HG03442 (cell line): Measurements from ENCODE around the gene ARHGAP26.
A peak's percentile ranks its signal among the peaks of the same experiment; 100 is the strongest.
"Not testable (repeated sequence)": the region's sequence is repeated elsewhere in the genome, so short reads cannot be mapped to it uniquely, and the experiment has no call there.

Source experiments
- ATAC-seq: cut with Tn5 transposase; IDR thresholded peaks from one replicate; pipeline ENCODE4 v1.9.1; 2021; ENCODE audit warnings: mild to moderate bottlenecking, moderate library complexity; ENCODE audit not compliant: unreplicated experiment

The ARHGAP26 gene

GRCh38 chr5:143093452-143094086 is 323.4 kb downstream of the ARHGAP26 start:
- ATAC-seq, result no peak

DNA sequence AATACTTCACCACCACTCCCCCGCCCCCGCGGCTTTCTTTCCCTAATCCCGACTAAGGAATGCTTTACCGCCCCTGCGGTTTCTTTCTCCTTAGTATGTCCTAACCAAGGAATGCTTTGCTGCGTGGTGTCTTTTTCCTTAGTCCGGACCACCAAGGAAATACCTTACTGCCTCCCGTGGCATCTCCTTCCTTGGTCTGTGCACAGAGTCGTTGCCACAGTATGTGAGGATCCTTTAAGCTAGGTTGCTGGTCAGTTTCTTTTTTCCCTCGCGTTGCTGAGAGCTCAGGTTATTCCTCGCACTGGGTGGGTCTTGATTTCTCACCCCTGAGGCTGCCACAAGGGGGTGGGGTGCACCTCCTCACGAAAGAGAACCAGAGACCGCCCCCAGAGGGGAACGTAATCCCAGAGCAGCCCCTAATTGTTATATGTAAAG is 323.9 kb downstream of the ARHGAP26 start:
- no peak for ATAC-seq

- ATAC-seq, result not testable (repeated sequence)
These were observed 324.4 kb downstream of the ARHGAP26 start for GRCh38 chr5:143094608-143095007.

DNA sequence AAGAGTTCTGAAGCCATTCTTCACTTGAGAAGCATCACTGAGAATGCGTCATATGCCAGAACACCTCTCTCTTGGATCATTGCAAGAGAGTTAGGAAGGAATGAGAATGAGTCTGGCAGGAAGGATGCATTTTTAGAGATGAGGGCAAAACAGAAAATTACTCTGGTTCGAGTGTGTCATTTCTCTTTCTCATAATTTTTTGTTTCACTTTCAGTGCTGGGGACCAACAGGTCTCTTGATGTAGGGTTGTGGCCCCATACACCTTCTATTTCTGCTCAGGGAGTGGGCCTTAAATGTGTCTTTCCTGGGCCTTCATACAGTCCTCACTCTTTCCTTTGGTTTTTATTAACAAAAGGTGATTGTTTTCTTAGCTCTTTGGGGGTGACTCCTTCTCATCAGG is 330.9 kb downstream of the ARHGAP26 start:
- ATAC-seq, result peak; percentile 85

DNA sequence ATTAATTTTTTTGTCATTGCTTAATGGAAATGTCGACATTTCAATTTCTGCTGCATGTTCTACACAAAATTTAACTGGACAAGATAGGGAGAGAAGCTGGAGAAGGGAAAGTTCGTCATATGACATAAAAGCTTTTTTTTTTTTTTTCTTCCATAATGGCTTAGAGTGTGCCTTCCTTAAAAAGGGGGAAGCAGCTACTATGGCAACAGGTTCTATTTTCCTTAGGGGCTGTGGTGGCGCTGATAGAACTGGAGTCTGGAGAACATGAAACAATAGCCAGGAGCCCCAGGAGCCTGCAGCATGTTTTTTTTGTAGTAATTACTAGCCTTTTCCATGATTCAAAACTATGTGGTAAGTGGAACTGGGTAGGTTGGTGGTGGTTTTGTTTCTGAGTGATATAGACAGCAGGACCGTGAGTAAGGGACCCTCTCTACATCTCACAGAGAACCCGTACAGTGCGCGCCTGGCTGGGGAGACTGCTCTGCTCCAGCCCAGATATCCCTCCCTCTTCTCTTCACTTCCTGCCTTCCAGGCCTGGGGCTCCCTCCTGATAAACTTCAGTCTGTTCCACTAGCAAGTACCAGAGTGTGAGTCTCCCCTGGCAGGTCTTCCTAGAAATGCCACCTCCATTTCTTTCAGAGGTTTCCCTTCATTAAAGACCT is 331.7 kb downstream of the ARHGAP26 start:
- no peak for ATAC-seq

- no peak for ATAC-seq
These were observed 332.2 kb downstream of the ARHGAP26 start for GRCh38 chr5:143102411-143102810.

DNA sequence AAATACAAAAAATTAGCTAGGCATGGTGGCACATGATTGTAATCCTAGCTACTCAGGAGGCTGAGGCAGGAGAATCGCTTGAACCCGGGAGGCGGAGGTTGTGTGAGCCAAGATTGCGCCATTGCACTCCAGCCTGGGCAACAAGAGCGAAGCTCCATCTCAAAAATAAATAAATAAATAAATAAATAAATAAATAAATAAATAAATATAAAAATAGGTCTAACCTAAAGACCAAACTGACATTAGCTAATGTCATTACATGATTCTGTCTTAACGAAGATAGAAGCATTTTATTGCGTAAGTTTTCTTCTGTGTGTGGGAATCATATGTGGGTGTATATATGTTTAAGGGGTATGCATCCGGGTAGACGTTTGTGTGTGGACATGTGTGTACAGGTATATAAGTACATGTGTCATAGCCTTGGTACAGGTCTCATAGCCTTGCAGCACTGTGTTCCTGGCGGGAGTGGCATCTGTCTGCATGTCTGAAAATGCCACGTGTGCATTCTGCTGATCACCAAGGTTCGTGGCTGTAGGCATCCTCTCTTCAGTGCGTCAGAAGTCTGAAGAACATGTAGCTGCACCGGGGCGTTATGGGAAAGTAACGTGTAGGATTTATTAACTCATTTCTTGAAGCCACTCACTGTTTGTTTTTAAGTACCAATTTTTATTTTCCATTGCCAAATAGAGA is 335.2 kb downstream of the ARHGAP26 start:
- no peak for ATAC-seq

- no peak for ATAC-seq
These were observed 336.0 kb downstream of the ARHGAP26 start for GRCh38 chr5:143106174-143106573.

- ATAC-seq, result no peak
These were observed 338.4 kb downstream of the ARHGAP26 start for GRCh38 chr5:143108498-143109128.

DNA sequence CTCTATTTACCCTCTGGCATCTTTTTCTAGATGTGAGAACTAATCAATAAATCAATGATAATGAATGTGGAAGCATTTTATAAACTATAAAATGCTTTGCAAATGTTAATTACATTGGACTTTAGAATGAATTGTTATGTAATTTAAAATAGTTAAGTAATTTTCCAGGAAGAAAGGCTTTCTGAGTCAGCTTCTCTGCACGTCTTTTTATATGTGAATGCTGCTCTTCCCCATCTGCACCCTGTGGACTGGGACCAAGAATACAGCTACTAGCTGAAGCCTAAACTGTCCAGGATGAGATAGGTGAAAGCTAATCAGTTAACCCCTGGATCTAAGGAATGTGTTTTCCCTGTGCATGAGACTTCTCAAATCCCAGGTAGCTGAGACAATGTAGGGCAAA is 340.4 kb downstream of the ARHGAP26 start:
- no peak for ATAC-seq

GRCh38 chr5:143111799-143112198 is 341.6 kb downstream of the ARHGAP26 start:
- ATAC-seq, result no peak

- no peak for ATAC-seq
These were observed 343.3 kb downstream of the ARHGAP26 start for GRCh38 chr5:143113461-143113860.

DNA sequence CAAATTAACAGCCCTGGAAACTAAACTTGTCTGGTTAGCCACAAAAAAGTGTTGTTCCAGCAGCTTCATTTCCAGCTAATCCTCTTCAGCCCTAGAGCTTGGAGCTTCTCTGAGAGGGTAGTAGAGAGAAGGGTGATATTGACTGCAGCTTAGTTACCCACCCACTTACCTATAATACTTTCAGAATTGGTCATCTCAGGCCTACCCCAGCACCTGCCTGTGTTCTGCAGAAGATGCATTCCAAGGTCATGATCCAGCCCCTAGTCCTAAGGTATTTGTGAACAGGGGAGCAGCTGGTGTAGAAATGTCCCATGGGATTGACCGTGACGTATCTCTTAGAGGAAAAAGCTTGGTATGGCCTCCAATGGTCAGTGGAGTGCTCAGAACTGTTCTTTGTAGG is 344.3 kb downstream of the ARHGAP26 start:
- ATAC-seq, result peak; percentile 37

- ATAC-seq, result no peak
These were observed 345.2 kb downstream of the ARHGAP26 start for GRCh38 chr5:143115381-143115780.

- ATAC-seq, result no peak
These were observed 346.6 kb downstream of the ARHGAP26 start for GRCh38 chr5:143116814-143117213.

GRCh38 chr5:143117821-143118220 is 347.6 kb downstream of the ARHGAP26 start:
- ATAC-seq, result no peak

DNA sequence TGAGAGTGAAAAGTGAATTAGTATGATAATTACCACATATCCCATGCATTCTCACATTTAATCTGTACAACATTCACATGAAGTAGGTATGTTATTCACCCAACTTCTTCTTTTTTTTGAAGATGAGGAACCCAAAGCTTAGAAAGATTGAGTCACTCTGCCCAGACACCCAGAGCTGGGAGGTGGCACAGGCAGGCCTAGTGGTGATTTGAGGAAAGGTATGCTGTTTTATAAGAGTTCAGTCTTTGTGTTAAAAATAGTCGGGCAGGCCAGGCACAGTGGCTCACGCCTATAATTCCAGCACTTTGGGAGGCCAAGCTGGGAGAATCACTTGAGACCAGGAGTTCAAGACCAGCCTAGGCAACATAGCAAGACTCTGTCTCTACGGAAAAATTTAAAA is 348.0 kb downstream of the ARHGAP26 start:
- ATAC-seq, result no peak

DNA sequence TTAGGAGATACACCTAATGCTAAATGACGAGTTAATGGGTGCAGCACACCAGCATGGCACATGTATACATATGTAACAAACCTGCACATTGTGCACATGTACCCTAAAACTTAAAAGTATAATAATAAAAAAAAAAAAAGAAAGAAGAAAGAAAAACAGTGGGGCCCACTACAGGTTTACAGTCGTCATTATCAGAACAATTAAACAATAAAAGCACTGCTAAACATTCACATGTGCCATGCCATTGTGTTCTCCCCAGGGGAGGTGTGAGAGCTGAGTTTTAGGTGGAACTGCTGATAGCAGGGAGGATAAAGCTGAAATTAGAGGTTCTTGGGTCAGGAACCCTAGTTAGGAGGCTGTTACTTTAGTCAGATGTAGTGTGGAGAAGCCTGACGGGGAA is 348.6 kb downstream of the ARHGAP26 start:
- not testable (repeated sequence) for ATAC-seq

DNA sequence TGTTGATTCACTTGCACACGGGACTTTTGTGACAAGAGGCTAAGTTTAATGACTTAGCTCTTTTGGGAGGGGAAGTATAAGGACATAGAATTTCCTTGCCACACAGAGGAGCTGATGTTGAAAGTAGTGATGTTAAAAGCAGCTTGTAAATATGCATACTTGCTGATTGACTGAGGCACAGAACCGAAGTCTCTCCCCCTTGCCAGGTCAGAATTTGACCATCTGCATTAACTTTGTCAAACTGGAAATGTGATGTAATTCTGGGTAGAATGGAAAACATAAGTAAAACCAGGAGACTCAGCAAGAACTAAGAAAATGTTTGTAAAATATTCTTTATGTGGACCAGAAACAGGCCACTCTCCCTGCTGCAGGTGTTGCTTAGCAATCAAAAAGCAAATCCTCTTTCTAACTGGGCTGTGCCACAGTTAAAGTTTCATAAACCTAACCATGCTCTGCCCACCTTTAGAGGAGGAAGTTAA is 349.2 kb downstream of the ARHGAP26 start:
- ATAC-seq, result peak; percentile 46

GRCh38 chr5:143119881-143120341 is 349.7 kb downstream of the ARHGAP26 start:
- no peak for ATAC-seq

DNA sequence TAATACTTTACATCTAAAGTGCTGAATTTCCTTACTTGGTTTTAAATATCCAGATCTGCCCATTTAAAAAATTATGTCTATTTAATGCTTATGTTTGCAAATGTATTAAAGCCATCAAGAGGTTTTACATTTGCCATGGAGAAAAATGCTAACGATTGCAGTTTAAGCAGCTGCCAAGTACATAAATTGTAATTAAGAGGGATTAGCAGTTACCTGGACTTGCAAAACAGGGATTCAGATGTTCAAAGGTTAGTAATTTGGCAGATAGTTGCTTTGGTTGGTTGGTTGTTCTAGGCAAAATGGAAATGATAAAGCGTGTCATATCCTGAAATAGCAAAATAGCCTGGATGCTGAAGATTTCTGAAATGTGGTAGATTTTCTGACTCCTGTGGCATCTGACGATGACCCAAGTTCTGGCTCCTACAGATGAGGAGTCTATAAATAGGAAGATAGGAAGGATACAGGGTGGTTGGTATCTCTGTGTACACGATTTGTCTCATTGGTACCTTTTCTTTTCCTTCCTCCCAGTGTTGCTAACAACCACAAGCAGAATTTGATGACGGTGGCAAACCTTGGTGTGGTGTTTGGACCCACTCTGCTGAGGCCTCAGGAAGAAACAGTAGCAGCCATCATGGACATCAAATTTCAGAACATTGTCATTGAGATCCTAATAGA is 350.4 kb downstream of the ARHGAP26 start:
- no peak for ATAC-seq
